Activated CD4-positive, CD25-positive, alpha-beta regulatory T cell (primary cell): ENCODE results near the gene CABP5.

Experiments
- DNase-seq, 4 experiments: peaks; one replicate each; lab custom pipeline; 2025; lab: John Stamatoyannopoulos, UW

CABP5 gene

GRCh38 chr19:48030073-48030472 lies 13.8 kb downstream of the CABP5 start:
- no peak for DNase-seq

DNA sequence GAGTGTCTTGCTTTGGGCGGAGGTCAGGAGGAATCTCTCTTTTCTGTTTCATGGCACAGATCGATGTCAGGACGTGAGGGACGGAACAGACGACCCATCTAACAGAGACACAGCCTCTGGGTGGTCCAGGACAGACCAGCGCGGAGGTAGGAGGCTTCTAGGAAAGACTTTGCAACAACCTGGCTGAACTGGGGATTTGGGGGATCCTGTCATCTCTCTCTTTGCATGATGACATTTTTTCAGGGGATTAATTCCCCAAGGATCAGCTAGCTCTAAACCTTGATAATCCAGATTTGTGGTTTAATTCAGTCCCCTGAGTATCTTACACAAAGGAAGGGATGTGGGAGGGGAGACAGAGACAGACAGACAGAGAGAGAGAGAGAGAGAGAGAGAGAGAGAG lies 14.4 kb downstream of the CABP5 start:
- DNase-seq, result no peak

GRCh38 chr19:48025480-48025879 lies 18.4 kb downstream of the CABP5 start:
- DNase-seq, result no peak

GRCh38 chr19:48023518-48023917 lies 20.4 kb downstream of the CABP5 start:
- DNase-seq, result no peak

GRCh38 chr19:48023011-48023410 lies 20.9 kb downstream of the CABP5 start:
- no peak for DNase-seq

GRCh38 chr19:48020686-48021085 lies 23.2 kb downstream of the CABP5 start:
- no peak for DNase-seq

- DNase-seq, result no peak
Measured at GRCh38 chr19:48010932-48011758, 32.7 kb downstream of the CABP5 start.

GRCh38 chr19:48006762-48007161 lies 37.1 kb downstream of the CABP5 start:
- DNase-seq, result peak in 1 of 4 experiments; percentile 2

DNA sequence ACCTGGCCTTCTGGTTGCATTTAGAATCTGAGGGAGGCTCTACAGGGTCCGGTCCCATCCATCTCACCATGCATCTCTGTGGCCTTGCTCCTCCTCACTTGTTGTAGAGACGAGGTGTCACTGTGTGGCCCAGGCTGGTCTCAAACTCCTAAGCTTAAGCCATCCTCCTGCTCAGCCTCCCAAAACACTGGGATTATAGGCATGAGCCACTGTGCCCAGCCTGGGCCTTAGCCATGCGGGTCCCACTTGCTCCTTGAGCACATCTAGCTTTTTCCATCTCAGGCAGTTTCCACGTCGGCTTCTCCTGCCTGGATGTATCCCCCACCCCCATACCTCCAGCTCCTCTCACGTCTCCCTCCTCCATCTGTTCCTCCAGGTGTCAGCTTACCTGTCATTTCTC lies 39.6 kb downstream of the CABP5 start:
- DNase-seq, result no peak

- no peak for DNase-seq
Measured at GRCh38 chr19:48000846-48001245, 43.0 kb downstream of the CABP5 start.

DNA sequence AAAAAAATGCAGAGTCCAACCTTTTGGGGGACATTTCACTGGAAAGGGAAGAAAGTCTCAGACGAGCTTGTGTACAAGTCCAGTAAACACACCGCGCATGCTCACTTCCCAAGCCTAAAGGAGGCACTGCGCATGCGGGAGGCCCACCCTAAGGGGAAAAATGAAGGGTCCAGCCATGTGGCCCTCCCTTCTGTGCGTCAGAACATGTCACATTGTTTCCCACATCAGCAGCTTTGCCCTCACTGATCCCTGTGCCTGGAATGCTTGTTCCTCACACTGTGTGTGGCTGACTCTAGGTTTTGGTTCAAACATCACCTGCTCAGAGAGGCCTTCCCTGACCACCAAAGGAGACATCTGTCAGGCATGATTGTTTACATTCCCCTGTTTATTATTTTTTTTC lies 45.1 kb downstream of the CABP5 start:
- no peak for DNase-seq

DNA sequence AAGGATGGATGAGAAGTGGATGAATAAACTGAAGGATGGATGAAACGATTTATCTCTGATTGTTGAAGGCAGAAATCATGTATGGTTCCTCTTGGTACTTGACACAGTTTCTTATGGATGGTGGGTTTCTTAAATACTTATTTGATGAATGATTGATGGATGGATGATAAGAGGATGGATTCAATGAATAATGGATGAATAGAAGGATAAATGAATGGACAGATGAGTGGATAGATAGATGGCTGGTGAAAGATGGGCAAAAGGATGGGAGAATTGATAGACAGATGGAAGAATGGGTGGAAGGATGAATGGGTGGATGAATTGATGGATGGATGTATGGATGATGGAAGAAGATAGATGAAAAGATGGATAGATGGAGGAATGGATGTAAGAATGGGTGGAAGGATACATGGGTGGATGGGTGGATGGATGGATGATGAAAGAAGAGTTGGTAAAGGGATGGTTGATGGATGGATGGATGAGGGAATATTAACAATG lies 47.6 kb downstream of the CABP5 start:
- DNase-seq, result no peak

DNA sequence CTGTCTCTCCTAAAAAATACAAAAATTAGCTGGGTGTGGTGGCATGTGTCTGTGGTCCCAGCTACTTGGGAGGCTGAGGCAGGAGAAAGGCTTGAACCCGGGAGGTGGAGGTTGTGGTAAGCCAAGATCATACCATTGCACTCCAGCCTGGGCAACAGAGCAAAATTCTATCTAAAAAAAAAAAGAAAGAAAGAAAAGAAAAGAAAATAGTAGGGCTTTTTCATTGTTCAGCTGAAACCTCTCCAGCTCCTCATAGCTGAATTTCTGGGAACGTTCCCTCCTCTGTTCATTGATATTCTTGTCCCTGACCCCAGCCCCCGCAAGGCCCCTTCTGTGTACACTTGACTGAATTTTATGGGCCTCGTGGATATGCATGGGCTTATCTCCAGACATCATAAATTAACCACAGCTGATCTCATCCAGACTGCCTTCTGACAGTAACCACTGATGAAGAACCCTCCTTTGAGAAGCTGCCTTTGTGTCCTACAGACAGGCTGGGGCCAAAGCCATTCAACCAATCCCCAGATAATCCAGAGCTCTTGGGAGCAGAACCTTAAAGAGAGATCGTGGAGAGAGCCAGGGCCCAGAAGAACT lies 49.6 kb downstream of the CABP5 start, which contains the start of gene ELSPBP1:
TSS of gene ELSPBP1 (plus strand) at position 424 of the 594 bp plus-strand sequence. CDS start 14,036 bp downstream, outside the sequence.
- DNase-seq, result no peak

DNA sequence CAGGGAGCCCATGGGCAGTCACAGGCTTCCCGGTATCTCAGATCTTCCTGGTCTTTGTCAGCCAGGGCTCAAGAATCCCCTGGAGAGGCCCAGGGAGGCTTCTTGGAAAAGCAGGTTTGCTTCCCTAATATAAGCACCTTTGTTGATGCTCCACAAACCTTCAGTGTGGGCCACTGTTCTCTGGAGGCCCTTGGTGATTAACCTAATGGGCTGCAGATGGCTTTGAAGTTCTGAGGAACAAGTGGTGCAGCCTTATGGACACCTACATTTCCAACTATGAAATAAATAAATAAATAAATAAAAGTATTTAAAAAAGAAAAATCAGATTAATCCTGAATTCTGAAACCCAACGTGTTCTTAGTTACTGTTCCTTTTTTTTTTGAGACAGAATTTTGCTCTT lies 51.8 kb downstream of the CABP5 start, which contains the start of gene BSPH1:
TSS of gene BSPH1 (minus strand) at position 101 of the 400 bp plus-strand sequence. CDS start at position 12, 89 bp downstream.
- DNase-seq, result no peak

- no peak for DNase-seq
Measured at GRCh38 chr19:47991191-47991808, 52.6 kb downstream of the CABP5 start.
